HG03064 (cell line): Measurements from ENCODE around the gene HIVEP2.

Experiments
- ATAC-seq: cut with Tn5 transposase; IDR thresholded peaks from one replicate; pipeline ENCODE4 v1.9.1; 2021; ENCODE audit warnings: low read depth; ENCODE audit not compliant: unreplicated experiment

Gene HIVEP2

GRCh38 chr6:142946181-142946923, 1.4 kb upstream of the HIVEP2 start:
- ATAC-seq: peak; percentile 22

- peak; percentile 7 for ATAC-seq
These were observed 637 bp upstream of the HIVEP2 start for GRCh38 chr6:142945446-142946180.

- peak; percentile 1 for ATAC-seq
These were observed 590 bp downstream of the HIVEP2 start for GRCh38 chr6:142944124-142945048.

- ATAC-seq: no peak
These were observed 1.3 kb downstream of the HIVEP2 start for GRCh38 chr6:142943711-142944123.

- no peak for ATAC-seq
These were observed 2.2 kb downstream of the HIVEP2 start for GRCh38 chr6:142942805-142943227.

- no peak for ATAC-seq
These were observed 2.7 kb downstream of the HIVEP2 start for GRCh38 chr6:142942238-142942637.

GRCh38 chr6:142941018-142941417, 4.0 kb downstream of the HIVEP2 start:
- no peak for ATAC-seq

- ATAC-seq: no peak
These were observed 4.5 kb downstream of the HIVEP2 start for GRCh38 chr6:142940487-142940886.

GRCh38 chr6:142938510-142938909, 6.5 kb downstream of the HIVEP2 start:
- no peak for ATAC-seq

GRCh38 chr6:142937986-142938385, 7.0 kb downstream of the HIVEP2 start:
- no peak for ATAC-seq

- ATAC-seq: peak; percentile 65
These were observed 9.1 kb downstream of the HIVEP2 start for GRCh38 chr6:142935553-142936517.

GRCh38 chr6:142934599-142934998, 10.4 kb downstream of the HIVEP2 start:
- no peak for ATAC-seq

GRCh38 chr6:142934106-142934505, 10.9 kb downstream of the HIVEP2 start:
- ATAC-seq: no peak

GRCh38 chr6:142933701-142934100, 11.3 kb downstream of the HIVEP2 start:
- ATAC-seq: no peak

- no peak for ATAC-seq
These were observed 12.1 kb downstream of the HIVEP2 start for GRCh38 chr6:142932889-142933288.

GRCh38 chr6:142929751-142930358, 15.1 kb downstream of the HIVEP2 start:
- ATAC-seq: no peak

- ATAC-seq: no peak
These were observed 17.1 kb downstream of the HIVEP2 start for GRCh38 chr6:142927904-142928303.

GRCh38 chr6:142927271-142927580, 17.8 kb downstream of the HIVEP2 start:
- ATAC-seq: no peak

- ATAC-seq: peak; percentile 83
These were observed 18.3 kb downstream of the HIVEP2 start for GRCh38 chr6:142926494-142927270.
